Stomach (tissue), 9 donors: ENCODE data around the gene EIF2S1. TPM values are rescaled to one million over a fixed set of nuclear protein-coding genes. Genes with fewer than 3 reads are reported as not detected.
A peak's percentile ranks its signal among the peaks of the same experiment; 100 is the strongest.

Source experiments
- DNase-seq, 2 donors: peaks; one replicate each; pipeline versions ENCODE4 v3.0.0 to v3.0.0-alpha.2; 2013 to 2019
- H3K27ac ChIP-seq, 5 donors: fragments of 200-600 bp in 4 of 5; sonication (generic) in 4 of 5; one replicate each; pipeline ENCODE4 v1.5.1; 2013 to 2019; ENCODE audit warnings: mild to moderate bottlenecking in 1 of 5, moderate library complexity in 1 of 5
- H3K27me3 ChIP-seq, 3 donors: fragments of 200-600 bp; sonication (generic); one replicate each; pipeline ENCODE4 v1.5.1; 2017 to 2019; ENCODE audit warnings: mixed run types in 1 of 3
- H3K36me3 ChIP-seq, 4 donors: fragments of 200-600 bp; sonication (generic); 1 replicate in 3 of 4; 2 replicates in 1 of 4; pipeline ENCODE4 v1.5.1; 2016 to 2019
- H3K4me1 ChIP-seq, 4 donors: fragments of 200-600 bp; sonication (generic); one replicate each; pipeline ENCODE4 v1.5.1; 2016 to 2019
- H3K4me3 ChIP-seq, 4 donors: fragments of 200-600 bp; sonication (generic) in 3 of 4; one replicate each; pipeline ENCODE4 v1.5.1; 2016 to 2019; ENCODE audit warnings: mild to moderate bottlenecking in 1 of 4
- H3K9me3 ChIP-seq, 4 donors: fragments of 200-600 bp; sonication (generic); one replicate each; pipeline ENCODE4 v1.5.1; 2016 to 2019
- CTCF ChIP-seq, 7 experiments: fragments of 450-650 bp in 4 of 7; fragments of 200-600 bp in 3 of 7; sonication (generic) in 3 of 7; IDR thresholded peaks; one replicate each; pipeline ENCODE4 v1.5.1; 2016 to 2019; ENCODE audit warnings: antibody characterized with exemption in 7 of 7, control low read depth in 2 of 7, mild to moderate bottlenecking in 1 of 7
- EP300 ChIP-seq: sonication (generic); formaldehyde crosslinking; IDR thresholded peaks from one replicate; pipeline ENCODE4 v1.6.1; 2017; ENCODE audit warnings: antibody characterized with exemption
- POLR2A ChIP-seq, 4 donors: fragments of 450-650 bp; IDR thresholded peaks; one replicate each; pipeline ENCODE4 v1.6.1; 2016; ENCODE audit warnings: antibody characterized with exemption in 4 of 4, control low read depth in 2 of 4, mild to moderate bottlenecking in 1 of 4, moderate library complexity in 1 of 4
- POLR2AphosphoS5 ChIP-seq, 3 donors: sonication (generic); formaldehyde crosslinking; IDR thresholded peaks; one replicate each; pipeline ENCODE4 v1.6.1; 2016; ENCODE audit warnings: antibody characterized with exemption in 3 of 3
- WGBS, 5 donors: extraction: QIAGEN DNeasy Blood & Tissue Kit in 3 of 5; methylation state at CpG; one replicate each; pipeline versions ENCODE4 v1.1.5 to v1.1.7; 2013 to 2018; 5-methylcytosine and 5-hydroxymethylcytosine counted together
- intact Hi-C: fragments of 100-400 bp; cut with DNase I; formaldehyde crosslinking; loops from one replicate; pipeline ENCODE4 v1.15.1; 2023; ENCODE audit warnings: low total_unique reads
- polyA plus RNA-seq, 3 donors: library from polyadenylated mRNA; stranded (reverse); fragments of 200-250 nt; gene quantifications; one replicate each; pipeline ENCODE4 v1.2.3, GENCODE V29; 2013
- total RNA-seq, 5 donors: library from RNA; depleted of rRNA; stranded (reverse); fragments of >200 nt; gene quantifications; one replicate each; pipeline versions ENCODE4 v1.1.0 to v1.2.3, GENCODE V29; 2014 to 2016
- donor health status: healthy with polysubstance abuse.
- donor health status: Bipolar disorder and iron deficiency.
- donor health status: healthy.

EIF2S1 gene
- total and polyA plus RNA-seq, 8 donors, result 15.6 to 149 (median 42.6) TPM

DNA sequence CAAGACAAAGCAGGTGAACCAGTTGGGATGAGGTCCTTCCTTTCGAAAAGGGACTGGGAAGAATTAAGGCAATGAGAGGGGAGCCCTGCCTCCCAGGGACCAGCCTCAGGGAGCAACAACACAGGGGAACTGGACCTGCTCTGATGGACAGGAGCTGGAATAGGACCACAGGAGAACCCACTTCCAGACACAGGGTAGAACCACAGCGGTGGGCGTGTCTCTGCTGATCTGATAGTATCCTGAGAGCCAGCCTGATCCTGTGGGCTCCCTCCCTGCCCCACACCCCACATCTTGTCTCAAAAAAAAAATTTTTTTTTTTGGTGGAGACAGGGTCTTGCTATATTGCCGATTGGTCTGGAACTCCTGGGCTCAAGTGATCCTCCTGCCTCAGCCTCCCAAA lies 65.5 kb downstream of the EIF2S1 start:
- Histone ChIP-seq H3K27me3 (peaks cover 0 to 25% (median 0%) of the 10 kb centered on the region in 3 donors), H3K9me3 (no peaks in the 10 kb centered on the region), H3K36me3 (no peaks in the 10 kb centered on the region), H3K27ac (no peak overlapping the region), H3K4me1 (peaks cover 4 to 25% (median 19%) of the 10 kb centered on the region in 4 donors), H3K4me3 (no peak overlapping the region)
- intact Hi-C loops, result loop anchor here (5.0 kb wide), 1 partner anchor 142 kb away; no protein-coding TSS in a partner anchor
- TF ChIP-seq POLR2AphosphoS5 (IDR thresholded peaks at IDR 0.05) (no peak), POLR2A (IDR thresholded peaks at IDR 0.05) (no peak), EP300 (no peak), CTCF (IDR thresholded peaks at IDR 0.05) (no peak)
- WGBS, 5 donors, result 70 to 75% (median 72%) methylated on average over 4 of the region's 4 CpGs
- DNase-seq, result no peak

- no peak overlapping the region for H3K27ac ChIP-seq
- H3K36me3 ChIP-seq, result no peaks in the 10 kb centered on the region
- TF ChIP-seq POLR2A (IDR thresholded peaks at IDR 0.05) (no peak), EP300 (no peak), CTCF (IDR thresholded peaks at IDR 0.05) (no peak), POLR2AphosphoS5 (IDR thresholded peaks at IDR 0.05) (no peak)
- DNase-seq, result no peak
- intact Hi-C loops, result loop anchor here (5.0 kb wide), 1 partner anchor 141 kb away; no protein-coding TSS in a partner anchor
- H3K9me3 ChIP-seq, result no peaks in the 10 kb centered on the region
- WGBS, 5 donors, result 82 to 89% (median 87%) methylated on average over 8 of the region's 8 CpGs
- H3K4me1 ChIP-seq, result peaks cover 4 to 25% (median 19%) of the 10 kb centered on the region in 4 donors
- peaks cover 0 to 25% (median 0%) of the 10 kb centered on the region in 3 donors for H3K27me3 ChIP-seq
- no peak overlapping the region for H3K4me3 ChIP-seq
Measured at GRCh38 chr14:67426161-67426560, 66.0 kb downstream of the EIF2S1 start.

- Histone ChIP-seq H3K27me3 (peaks cover 0 to 25% (median 0%) of the 10 kb centered on the region in 3 donors), H3K4me1 (peaks cover 4 to 25% (median 19%) of the 10 kb centered on the region in 4 donors), H3K9me3 (no peaks in the 10 kb centered on the region), H3K4me3 (no peak overlapping the region), H3K36me3 (no peaks in the 10 kb centered on the region), H3K27ac (no peak overlapping the region)
- DNase-seq, result peak; percentile 82 to 93
- 34 to 42% (median 36%) methylated on average over 29 to 30 of the region's 30 CpGs for WGBS, 5 donors
- intact Hi-C loops, result loop anchor here (5.0 kb wide), 1 partner anchor 140 kb away; no protein-coding TSS in a partner anchor
- TF ChIP-seq EP300 (no peak), CTCF (IDR thresholded peaks at IDR 0.05) (peak in 5 of 7 experiments; percentile 68 to 76 (median 74)), POLR2AphosphoS5 (IDR thresholded peaks at IDR 0.05) (peak in 1 of 3 donors; percentile 40), POLR2A (IDR thresholded peaks at IDR 0.05) (no peak)
Measured at GRCh38 chr14:67426983-67427606, 67.0 kb downstream of the EIF2S1 start.

DNA sequence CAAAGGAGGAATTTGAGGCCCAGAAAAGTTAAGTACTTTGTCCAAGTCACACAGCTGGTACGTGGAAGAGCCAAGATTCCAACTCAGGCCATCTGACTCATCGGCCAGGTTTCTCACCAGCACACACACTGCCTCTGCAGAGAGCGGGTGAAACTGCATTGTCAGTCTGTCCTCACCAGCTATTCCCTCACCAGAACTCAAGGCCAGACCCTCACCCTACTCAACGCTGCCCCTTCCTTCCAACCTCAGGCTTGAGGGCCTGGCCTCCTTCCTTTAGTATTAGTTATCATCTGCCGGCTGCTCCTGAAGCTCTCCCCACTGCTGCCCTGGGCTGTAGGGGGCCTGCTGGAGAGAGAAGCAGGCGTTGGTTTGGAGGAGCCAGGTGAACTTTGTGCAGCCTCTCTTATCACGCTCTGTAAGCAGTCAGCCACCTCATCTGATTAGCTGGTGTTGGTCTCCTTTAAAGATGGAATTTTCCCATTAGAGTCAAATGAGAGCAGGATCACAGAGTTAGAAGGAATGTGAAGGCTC lies 68.4 kb downstream of the EIF2S1 start:
- Histone ChIP-seq H3K4me1 (peaks cover 4 to 25% (median 19%) of the 10 kb centered on the region in 4 donors), H3K27me3 (peaks cover 0 to 25% (median 0%) of the 10 kb centered on the region in 3 donors), H3K9me3 (no peaks in the 10 kb centered on the region), H3K4me3 (no peak overlapping the region), H3K27ac (peak overlapping the region; percentile 3 to 58 (median 41)), H3K36me3 (no peaks in the 10 kb centered on the region)
- peak; percentile 54 to 76 for DNase-seq
- WGBS, 5 donors, result 31 to 68% (median 41%) methylated on average over 7 of the region's 7 CpGs
- no peak for TF ChIP-seq EP300
- no peak for TF ChIP-seq POLR2AphosphoS5 (IDR thresholded peaks at IDR 0.05)
- TF ChIP-seq CTCF (IDR thresholded peaks at IDR 0.05), result no peak
- no peak for TF ChIP-seq POLR2A (IDR thresholded peaks at IDR 0.05)
- intact Hi-C loops, result loop anchor here (5.0 kb wide), 1 partner anchor 139 kb away; no protein-coding TSS in a partner anchor
